H9 (cell line): ENCODE results near the gene SCAND1. TPM values are rescaled to one million over a fixed set of nuclear protein-coding genes. Genes with fewer than 3 reads are reported as not detected.

Experiments used
- DNase-seq: peaks from one replicate; pipeline ENCODE4 v3.0.0-alpha.2; 2017
- H2AFZ ChIP-seq: one replicate; pipeline ENCODE4 v1.6.1; 2013; ENCODE audit warnings: mild to moderate bottlenecking, low read length, control low read depth, moderate library complexity
- H2AK5ac ChIP-seq: 2 replicates; pipeline ENCODE4 v1.6.1; 2013; ENCODE audit warnings: low read length, control low read depth, mixed read lengths; ENCODE audit not compliant: insufficient read length
- H2BK120ac ChIP-seq: one replicate; pipeline ENCODE4 v1.6.1; 2013; ENCODE audit warnings: low read depth, mild to moderate bottlenecking, low read length, control low read depth, inconsistent platforms; ENCODE audit not compliant: poor library complexity, severe bottlenecking
- H2BK12ac ChIP-seq: 2 replicates; pipeline ENCODE4 v1.6.1; 2013; ENCODE audit warnings: low read length, control low read depth, mixed read lengths, low read depth; ENCODE audit not compliant: insufficient read length
- H2BK15ac ChIP-seq: 2 replicates; pipeline ENCODE4 v1.6.1; 2013; ENCODE audit warnings: low read depth, low read length, control low read depth
- H2BK20ac ChIP-seq: one replicate; pipeline ENCODE4 v1.6.1; 2013; ENCODE audit warnings: low read depth, mild to moderate bottlenecking, low read length, control low read depth, inconsistent platforms; ENCODE audit not compliant: poor library complexity, severe bottlenecking
- H2BK5ac ChIP-seq: 2 replicates; pipeline ENCODE4 v1.6.1; 2013; ENCODE audit warnings: low read length, control low read depth, mixed read lengths; ENCODE audit not compliant: insufficient read length
- H3K14ac ChIP-seq: 2 replicates; pipeline ENCODE4 v1.6.1; 2013; ENCODE audit warnings: low read length, control low read depth; ENCODE audit not compliant: insufficient read depth
- H3K18ac ChIP-seq: 2 replicates; pipeline ENCODE4 v1.6.1; 2013; ENCODE audit warnings: low read depth, mild to moderate bottlenecking, mixed read lengths, low read length, control low read depth; ENCODE audit not compliant: insufficient read length
- H3K23ac ChIP-seq: 2 replicates; pipeline ENCODE4 v1.6.1; 2013; ENCODE audit warnings: low read length, control low read depth, mixed read lengths, low read depth; ENCODE audit not compliant: insufficient read length
- H3K23me2 ChIP-seq: 2 replicates; pipeline ENCODE4 v1.6.1; 2013; ENCODE audit warnings: low read depth, mild to moderate bottlenecking, mixed read lengths, low read length, control low read depth; ENCODE audit not compliant: insufficient read length, poor library complexity, severe bottlenecking
- H3K27ac ChIP-seq: 2 replicates; pipeline ENCODE4 v1.5.1; 2013; ENCODE audit warnings: low read length, control low read depth, mixed read lengths, low read depth; ENCODE audit not compliant: insufficient read length
- H3K27me3 ChIP-seq: 2 replicates; pipeline ENCODE4 v1.6.1; 2013; ENCODE audit warnings: low read length, control low read depth, inconsistent platforms; ENCODE audit not compliant: insufficient read depth
- H3K4ac ChIP-seq: 2 replicates; pipeline ENCODE4 v1.6.1; 2013; ENCODE audit warnings: low read depth, mild to moderate bottlenecking, control low read depth, inconsistent platforms, low read length, moderate library complexity
- H3K4me1 ChIP-seq: 2 replicates; pipeline ENCODE4 v1.6.1; 2013; ENCODE audit warnings: low read length, control low read depth, inconsistent platforms; ENCODE audit not compliant: insufficient read depth
- H3K4me2 ChIP-seq: 2 replicates; pipeline ENCODE4 v1.6.1; 2013; ENCODE audit warnings: low read length, control low read depth, mixed read lengths; ENCODE audit not compliant: insufficient read length, insufficient read depth
- H3K56ac ChIP-seq: 2 replicates; pipeline ENCODE4 v1.6.1; 2013; ENCODE audit warnings: low read depth, mild to moderate bottlenecking, mixed read lengths, low read length, control low read depth; ENCODE audit not compliant: insufficient read length
- H3K79me1 ChIP-seq: 2 replicates; pipeline ENCODE4 v1.6.1; 2013; ENCODE audit warnings: low read depth, mild to moderate bottlenecking, moderate library complexity, low read length, control low read depth, inconsistent platforms; ENCODE audit not compliant: insufficient read depth, poor library complexity, severe bottlenecking
- H3K79me2 ChIP-seq: 2 replicates; pipeline ENCODE4 v1.6.1; 2013; ENCODE audit warnings: low read length, control low read depth, inconsistent platforms; ENCODE audit not compliant: insufficient read depth
- H3K9ac ChIP-seq: 2 replicates; pipeline ENCODE4 v1.6.1; 2013; ENCODE audit warnings: low read length, control low read depth, mixed read lengths; ENCODE audit not compliant: insufficient read length; ENCODE audit errors: extremely low read depth
- H3K9me3 ChIP-seq: one replicate; pipeline ENCODE4 v1.6.1; 2013; ENCODE audit warnings: low read depth, low read length, inconsistent platforms; ENCODE audit not compliant: control insufficient read depth
- H3T11ph ChIP-seq: one replicate; pipeline ENCODE4 v1.6.1; 2013; ENCODE audit warnings: mild to moderate bottlenecking, low read length, control low read depth, inconsistent platforms
- H4K20me1 ChIP-seq: one replicate; pipeline ENCODE4 v1.6.1; 2013; ENCODE audit not compliant: control insufficient read depth, insufficient read length, insufficient read depth
- H4K5ac ChIP-seq: 2 replicates; pipeline ENCODE4 v1.6.1; 2013; ENCODE audit warnings: low read depth, mild to moderate bottlenecking, mixed read lengths, low read length, control low read depth; ENCODE audit not compliant: insufficient read length
- H4K8ac ChIP-seq: replicated peaks from 2 replicates; pipeline ENCODE4 v1.6.1; 2013; ENCODE audit warnings: low read length, control low read depth, mixed read lengths, low read depth; ENCODE audit not compliant: insufficient read length
- H4K91ac ChIP-seq: 2 replicates; pipeline ENCODE4 v1.6.1; 2013; ENCODE audit warnings: low read depth, mild to moderate bottlenecking, moderate library complexity, mixed read lengths, low read length, control low read depth; ENCODE audit not compliant: insufficient read length
- H3K27ac Mint-ChIP-seq, 3 experiments: 2 replicates in 2 of 3; 3 replicates in 1 of 3; pipeline ENCODE4 v1.8.0; 2020 to 2021; ENCODE audit warnings: mixed read lengths in 3 of 3, mild to moderate bottlenecking in 1 of 3, moderate library complexity in 1 of 3
- H3K27me3 Mint-ChIP-seq: 2 replicates; pipeline ENCODE4 v1.8.0; 2021; ENCODE audit warnings: low read depth, mild to moderate bottlenecking, moderate library complexity, mixed read lengths
- H3K36me3 Mint-ChIP-seq, 3 experiments: 2 replicates in 2 of 3; 3 replicates in 1 of 3; pipeline ENCODE4 v1.8.0; 2020 to 2021; ENCODE audit warnings: low read depth in 3 of 3, mixed read lengths in 3 of 3; ENCODE audit not compliant: insufficient read depth in 1 of 3
- H3K4me1 Mint-ChIP-seq, 2 experiments: 2 replicates each; pipeline ENCODE4 v1.8.0; 2020; ENCODE audit warnings: mixed read lengths in 2 of 2
- H3K4me3 Mint-ChIP-seq, 2 experiments: 2 replicates in 1 of 2; 3 replicates in 1 of 2; pipeline ENCODE4 v1.8.0; 2020 to 2021; ENCODE audit warnings: mild to moderate bottlenecking in 2 of 2, mixed read lengths in 2 of 2, moderate library complexity in 1 of 2
- H3K9me3 Mint-ChIP-seq, 2 experiments: 2 replicates in 1 of 2; 3 replicates in 1 of 2; pipeline ENCODE4 v1.8.0; 2020; ENCODE audit warnings: mild to moderate bottlenecking in 2 of 2, mixed read lengths in 2 of 2, moderate library complexity in 1 of 2
- CTCF ChIP-seq: fragments of 200-600 bp; sonication (generic); conservative IDR thresholded peaks from 3 replicates; pipeline ENCODE4 v1.8.0; 2021; ENCODE audit warnings: antibody characterized with exemption, mild to moderate bottlenecking
- WGBS: extraction: QIAGEN DNeasy Blood & Tissue Kit; methylation state at CpG from one replicate; pipeline ENCODE4 v1.1.7; 2013; ENCODE audit warnings: missing lambda C conversion rate, low lambda C conversion rate, mixed read lengths; ENCODE audit not compliant: insufficient read length; ENCODE audit errors: extremely low coverage; 5-methylcytosine and 5-hydroxymethylcytosine counted together
- total RNA-seq: library from RNA; stranded (reverse); gene quantifications from 2 replicates; pipeline ENCODE4 v1.2.1, GENCODE V29; 2021

The SCAND1 gene
- total RNA-seq, 1 experiment from 2014 or later, result 59.1 TPM

DNA sequence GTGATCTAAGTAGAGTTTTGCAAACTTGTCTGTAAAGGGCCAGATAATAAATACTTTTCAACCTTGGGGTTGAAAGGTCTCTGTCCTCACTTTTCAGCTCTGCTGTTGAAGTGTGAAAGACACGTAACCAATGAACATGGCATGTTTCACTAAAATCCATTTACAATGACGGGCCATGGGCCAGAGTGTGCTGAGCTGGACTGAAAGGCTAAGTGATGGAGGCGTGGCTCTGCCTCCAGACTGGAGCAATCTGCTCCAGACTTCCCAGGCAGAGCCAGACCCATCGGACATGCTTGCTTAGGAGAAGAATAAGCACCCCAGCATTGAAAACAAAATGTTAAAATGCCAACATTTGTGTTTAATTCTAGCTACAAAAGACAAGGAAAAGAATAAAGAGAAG is 41.4 kb downstream of the SCAND1 start:
- Histone ChIP-seq H2AK5ac (no peak overlapping the region), H3K23ac (no peak overlapping the region), H2AFZ (no peak overlapping the region), H3K9ac (no peak overlapping the region), H2BK120ac (no peak overlapping the region), H3K4me1 (no peaks in the 10 kb centered on the region; the same call in 1 of the 2 replicates), H3K18ac (no peak overlapping the region), H3K9me3 (no peaks in the 10 kb centered on the region), H3K79me2 (no peaks in the 10 kb centered on the region), H4K91ac (no peak overlapping the region), H4K20me1 (no peaks in the 10 kb centered on the region), H3K79me1 (no peaks in the 10 kb centered on the region), H3K27ac (no peak overlapping the region), H3K4me2 (no peak overlapping the region), H2BK20ac (no peak overlapping the region), H3K56ac (no peak overlapping the region), H3K23me2 (no peaks in the 10 kb centered on the region), H2BK12ac (no peak overlapping the region), H3K4ac (no peak overlapping the region), H3T11ph (no peak overlapping the region), H3K14ac (no peak overlapping the region), H3K27me3 (no peaks in the 10 kb centered on the region), H2BK5ac (no peak overlapping the region), H4K8ac (no peak overlapping the region), H4K5ac (no peak overlapping the region), H2BK15ac (no peak overlapping the region)
- no CpG with 5 or more reads among the region's 4 CpGs for WGBS
- Mint-ChIP-seq H3K4me1 (peaks cover 6 to 14% of the 10 kb centered on the region in 2 experiments), H3K27ac (peak overlapping the region in 2 of 3 experiments; percentile 32 to 37; a peak in 2 of 7 replicates), H3K9me3 (no peaks in the 10 kb centered on the region), H3K27me3 (no peaks in the 10 kb centered on the region), H3K36me3 (peaks cover 19 to 50% (median 39%) of the 10 kb centered on the region in 3 experiments), H3K4me3 (no peak overlapping the region)
- no peak for TF ChIP-seq CTCF
- no peak for DNase-seq
